MCF 10A (cell line): Measurements from ENCODE around the gene ANKRD62. TPM values are rescaled to one million over a fixed set of nuclear protein-coding genes. Genes with fewer than 3 reads are reported as not detected.
"Not testable (repeated sequence)": the region's sequence is repeated elsewhere in the genome, so short reads cannot be mapped to it uniquely, and the experiment has no call there.

Source experiments
- BruUV-seq: library from RNA; stranded (reverse); fragments of 400-500 nt; replicated peaks from 2 replicates; lab custom pipeline; 2021; lab: Mats Ljungman, UMichigan
- CTCF ChIA-PET: fragments of 300-600 bp; sonication (Branson Sonifier 250); formaldehyde crosslinking; extraction: SDS; loops from one replicate; lab custom pipeline; 2021; ENCODE audit warnings: antibody characterized with exemption, inconsistent platforms; lab: Yijun Ruan, JAX
- POLR2A ChIA-PET: fragments of 300-600, 350-650 bp; sonication (Branson Sonifier 250); formaldehyde crosslinking; extraction: SDS; loops from one replicate; lab custom pipeline; 2020; ENCODE audit warnings: antibody characterized with exemption, inconsistent platforms; lab: Yijun Ruan, JAX
- DNase-seq: peaks from one replicate; pipeline ENCODE4 v3.0.0-alpha.2; 2018; ENCODE audit not compliant: unreplicated experiment
- H3K27ac Mint-ChIP-seq: one replicate; pipeline ENCODE4 v1.8.0; 2022; ENCODE audit warnings: mild to moderate bottlenecking, low read depth, mixed read lengths; ENCODE audit not compliant: unreplicated experiment
- H3K27me3 Mint-ChIP-seq: one replicate; pipeline ENCODE4 v1.8.0; 2022; ENCODE audit warnings: mixed read lengths; ENCODE audit not compliant: insufficient read depth, unreplicated experiment
- H3K36me3 Mint-ChIP-seq: one replicate; pipeline ENCODE4 v1.8.0; 2022; ENCODE audit warnings: mild to moderate bottlenecking, moderate library complexity, mixed read lengths; ENCODE audit not compliant: insufficient read depth, unreplicated experiment
- H3K4me1 Mint-ChIP-seq: one replicate; pipeline ENCODE4 v1.8.0; 2022; ENCODE audit warnings: mixed read lengths; ENCODE audit not compliant: insufficient read depth, unreplicated experiment
- H3K4me3 Mint-ChIP-seq: one replicate; pipeline ENCODE4 v1.8.0; 2022; ENCODE audit warnings: mild to moderate bottlenecking, moderate library complexity, mixed read lengths; ENCODE audit not compliant: unreplicated experiment
- H3K9me3 Mint-ChIP-seq: one replicate; pipeline ENCODE4 v1.8.0; 2022; ENCODE audit warnings: mixed read lengths; ENCODE audit not compliant: unreplicated experiment
- intact Hi-C: fragments of 100-400 bp; cut with micrococcal nuclease; formaldehyde crosslinking; loops from 2 replicates; pipeline ENCODE4 v1.14.1; 2022
- total RNA-seq: library from RNA; stranded (reverse); gene quantifications from 2 replicates; pipeline ENCODE4 v1.2.3, GENCODE V29; 2022
- TF ChIP-seq, protein P1 (sequence below): fragments of 200-600 bp; IDR thresholded peaks from one replicate; pipeline ENCODE4 v1.8.0; 2022; ENCODE audit warnings: antibody characterized with exemption, mild to moderate bottlenecking; ENCODE audit not compliant: unreplicated experiment

ANKRD62 gene
- total RNA-seq, 1 experiment from 2014 or later, result not detected

DNA sequence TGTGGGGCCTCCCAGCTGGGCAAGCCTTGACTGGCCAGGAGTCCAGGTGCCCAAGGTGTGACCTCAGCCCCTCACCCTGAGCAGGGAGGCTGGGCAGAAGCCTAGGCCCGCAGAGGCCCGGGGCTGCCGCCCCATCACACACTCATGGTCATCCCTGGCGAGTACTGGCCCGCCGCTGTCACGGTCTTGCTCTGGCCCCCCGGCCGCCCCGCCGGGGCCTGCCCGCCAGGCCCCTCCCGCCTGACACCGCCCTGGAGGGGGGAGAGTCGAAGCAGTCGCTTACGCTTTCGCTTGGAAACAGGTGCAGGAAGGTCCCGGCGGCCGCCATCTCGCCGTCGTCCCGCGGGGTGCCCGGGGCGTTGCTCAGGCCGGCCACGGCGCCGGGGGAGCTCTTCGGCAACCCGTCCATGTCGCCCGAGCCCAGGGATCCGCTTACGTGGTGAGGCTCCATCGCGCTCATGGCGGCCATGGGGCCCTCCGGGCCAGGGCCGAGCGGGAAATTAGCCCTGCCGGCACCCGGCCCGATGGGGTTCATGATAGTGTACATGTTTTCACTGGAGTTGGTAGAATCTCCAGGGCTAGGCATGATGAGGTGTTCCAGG, 26.6 kb upstream of the ANKRD62 start:
- H3K36me3 Mint-ChIP-seq, result no peaks in the 10 kb centered on the region
- no peak overlapping the region for H3K4me3 Mint-ChIP-seq
- ChIA-PET POLR2A (no interaction called here), CTCF (interaction anchor here (0.5 to 0.6 kb wide), 2 partner anchors 29 to 212 kb away, joined by 3 read pairs; no protein-coding TSS in a partner anchor)
- no peaks in the 10 kb centered on the region for H3K4me1 Mint-ChIP-seq
- intact Hi-C loops, result no loop called here
- no TSS peak for BruUV-seq
- no peak overlapping the region for H3K27ac Mint-ChIP-seq
- H3K27me3 Mint-ChIP-seq, result no peaks in the 10 kb centered on the region
- DNase-seq, result no peak
- TF ChIP-seq, protein P1, sequence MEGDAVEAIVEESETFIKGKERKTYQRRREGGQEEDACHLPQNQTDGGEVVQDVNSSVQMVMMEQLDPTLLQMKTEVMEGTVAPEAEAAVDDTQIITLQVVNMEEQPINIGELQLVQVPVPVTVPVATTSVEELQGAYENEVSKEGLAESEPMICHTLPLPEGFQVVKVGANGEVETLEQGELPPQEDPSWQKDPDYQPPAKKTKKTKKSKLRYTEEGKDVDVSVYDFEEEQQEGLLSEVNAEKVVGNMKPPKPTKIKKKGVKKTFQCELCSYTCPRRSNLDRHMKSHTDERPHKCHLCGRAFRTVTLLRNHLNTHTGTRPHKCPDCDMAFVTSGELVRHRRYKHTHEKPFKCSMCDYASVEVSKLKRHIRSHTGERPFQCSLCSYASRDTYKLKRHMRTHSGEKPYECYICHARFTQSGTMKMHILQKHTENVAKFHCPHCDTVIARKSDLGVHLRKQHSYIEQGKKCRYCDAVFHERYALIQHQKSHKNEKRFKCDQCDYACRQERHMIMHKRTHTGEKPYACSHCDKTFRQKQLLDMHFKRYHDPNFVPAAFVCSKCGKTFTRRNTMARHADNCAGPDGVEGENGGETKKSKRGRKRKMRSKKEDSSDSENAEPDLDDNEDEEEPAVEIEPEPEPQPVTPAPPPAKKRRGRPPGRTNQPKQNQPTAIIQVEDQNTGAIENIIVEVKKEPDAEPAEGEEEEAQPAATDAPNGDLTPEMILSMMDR, result no peak
- no peaks in the 10 kb centered on the region for H3K9me3 Mint-ChIP-seq

DNA sequence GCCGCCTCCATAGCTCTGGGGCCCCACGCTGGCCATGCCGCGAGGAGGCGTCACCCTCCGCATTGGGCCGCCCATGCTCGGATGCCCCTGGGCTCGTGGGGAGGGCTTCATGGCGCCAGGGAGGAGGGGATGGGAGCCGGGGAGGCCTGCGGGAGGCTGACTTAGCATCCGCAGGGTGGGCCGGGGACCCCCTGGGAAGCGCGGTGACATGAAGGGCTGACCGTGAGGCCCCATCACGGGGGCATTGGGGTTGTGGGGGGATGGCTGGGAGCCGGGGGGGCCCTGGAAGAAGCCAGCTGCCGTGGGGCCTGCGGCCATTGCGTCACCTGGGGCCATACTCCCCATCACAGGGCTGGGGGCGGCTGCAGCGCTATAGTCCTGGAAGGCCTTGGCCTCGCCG, 26.0 kb upstream of the ANKRD62 start:
- CTCF ChIA-PET, result interaction anchor here (0.5 kb wide), 1 partner anchor 30 kb away, joined by 3 read pairs; no protein-coding TSS in a partner anchor
- H3K9me3 Mint-ChIP-seq, result no peaks in the 10 kb centered on the region
- no peak for DNase-seq
- no peaks in the 10 kb centered on the region for H3K27me3 Mint-ChIP-seq
- H3K4me3 Mint-ChIP-seq, result no peak overlapping the region
- H3K27ac Mint-ChIP-seq, result no peak overlapping the region
- TF ChIP-seq, protein P1, result no peak
- H3K4me1 Mint-ChIP-seq, result no peaks in the 10 kb centered on the region
- BruUV-seq, result no TSS peak
- intact Hi-C loops, result no loop called here
- no peaks in the 10 kb centered on the region for H3K36me3 Mint-ChIP-seq
- POLR2A ChIA-PET, result no interaction called here

DNA sequence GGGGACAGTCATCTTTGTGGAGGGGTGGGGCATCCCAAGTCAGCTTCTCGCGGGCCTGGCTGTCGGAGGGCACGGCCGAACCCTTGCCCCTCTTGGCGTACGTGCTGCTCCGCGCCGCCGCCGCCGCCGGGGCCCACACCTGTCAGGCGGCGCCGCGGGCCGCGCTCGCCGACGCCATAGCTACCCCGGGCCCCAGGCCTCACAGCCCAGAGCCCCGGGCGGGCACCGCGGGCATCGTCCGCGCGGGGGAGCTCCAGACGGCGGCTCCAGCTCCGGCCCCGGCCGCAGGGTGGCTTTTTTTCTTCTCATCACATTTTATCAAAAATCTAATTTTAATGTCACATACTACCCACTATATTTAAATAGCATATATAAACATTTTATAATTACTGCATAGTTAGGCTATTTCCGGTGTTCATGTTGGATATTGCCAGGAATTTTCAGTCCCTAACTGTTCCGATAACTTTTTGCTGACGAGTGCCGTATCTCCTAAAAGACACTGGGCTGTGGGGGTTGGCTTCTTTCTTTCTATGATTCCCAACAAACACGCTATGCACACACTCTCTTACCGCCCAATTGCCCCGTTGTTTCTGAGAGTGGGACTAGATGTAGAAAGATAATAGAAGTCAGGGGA, 25.2 kb upstream of the ANKRD62 start:
- H3K9me3 Mint-ChIP-seq, intact Hi-C loops, H3K27ac Mint-ChIP-seq, H3K27me3 Mint-ChIP-seq, H3K36me3 Mint-ChIP-seq, H3K4me1 Mint-ChIP-seq, POLR2A ChIA-PET, DNase-seq, BruUV-seq, H3K4me3 Mint-ChIP-seq: not testable (repeated sequence)
- CTCF ChIA-PET, result interaction anchor here (0.5 to 1.4 kb wide), 2 partner anchors 168 to 315 kb away, joined by 3 read pairs; no protein-coding TSS in a partner anchor

DNA sequence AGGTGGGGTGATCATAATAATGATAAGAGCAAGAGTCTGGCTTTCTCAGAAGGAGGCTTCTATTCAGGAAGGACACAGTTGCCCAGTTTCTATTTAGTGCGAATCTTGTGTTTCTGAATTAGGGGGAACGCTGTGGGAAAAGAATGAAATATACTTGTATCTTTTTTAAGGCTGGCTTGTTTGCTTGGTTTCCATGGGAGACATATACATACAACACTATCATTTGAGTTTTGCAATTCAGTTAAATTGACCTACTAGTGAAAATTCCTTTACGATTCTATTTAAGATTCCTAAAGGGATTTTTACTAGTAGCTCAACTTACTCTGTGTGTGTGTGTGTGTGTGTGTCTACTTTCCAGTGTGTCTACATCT, 24.7 kb upstream of the ANKRD62 start:
- DNase-seq, result no peak
- TF ChIP-seq, protein P1, result no peak
- intact Hi-C loops, result no loop called here
- Mint-ChIP-seq H3K27me3 (no peaks in the 10 kb centered on the region), H3K27ac (no peak overlapping the region), H3K4me1 (no peaks in the 10 kb centered on the region), H3K36me3 (no peaks in the 10 kb centered on the region), H3K9me3 (no peaks in the 10 kb centered on the region), H3K4me3 (no peak overlapping the region)
- POLR2A ChIA-PET, result interaction anchor here (1.4 kb wide), 1 partner anchor 17 kb away, joined by 3 read pairs; no protein-coding TSS in a partner anchor
- no TSS peak for BruUV-seq
- CTCF ChIA-PET, result interaction anchor here (0.5 to 1.4 kb wide), 5 partner anchors 30 to 315 kb away, joined by 3 read pairs; no protein-coding TSS in a partner anchor

DNA sequence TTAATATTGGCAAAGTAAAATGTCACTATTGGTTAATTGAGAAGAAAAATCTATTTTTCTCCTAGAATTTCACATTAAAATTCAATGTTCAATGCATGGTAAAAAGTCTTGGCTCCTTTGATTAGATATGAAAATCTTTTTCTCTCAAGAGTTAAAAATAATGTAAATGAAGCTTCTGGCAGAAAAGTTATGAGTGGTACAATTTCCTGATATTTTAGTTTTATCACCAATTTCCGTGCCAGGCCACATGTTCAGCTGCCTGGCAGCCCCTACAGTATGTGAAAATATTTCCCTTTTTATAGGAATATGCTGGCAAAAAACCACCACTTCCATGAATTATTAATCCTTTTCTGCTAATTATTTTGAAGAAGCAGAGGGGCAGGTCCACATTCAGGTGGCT, 22.6 kb upstream of the ANKRD62 start:
- intact Hi-C loops, H3K9me3 Mint-ChIP-seq, H3K4me3 Mint-ChIP-seq, CTCF ChIA-PET, DNase-seq, POLR2A ChIA-PET, H3K4me1 Mint-ChIP-seq, BruUV-seq, H3K27ac Mint-ChIP-seq, H3K27me3 Mint-ChIP-seq, H3K36me3 Mint-ChIP-seq: not testable (repeated sequence)
